B cell (primary cell): Measurements from ENCODE around the gene BCL10. TPM values are rescaled to one million over a fixed set of nuclear protein-coding genes. Genes with fewer than 3 reads are reported as not detected.

Experiments
- ATAC-seq: fragments of 200-7000 bp; cut with Tn5 transposase; one replicate; pipeline ENCODE4 v1.10.0; 2021; ENCODE audit warnings: low read depth, mild to moderate bottlenecking, moderate number of reproducible peaks, moderate library complexity
- CTCF ChIA-PET: fragments of 350-600 bp; sonication (Branson Sonifier 250); formaldehyde crosslinking; loops from one replicate; lab custom pipeline; 2021; ENCODE audit warnings: antibody characterized with exemption, inconsistent platforms; lab: Charles Lee
- POLR2A ChIA-PET: fragments of 350-600 bp; sonication (Branson Sonifier 250); formaldehyde crosslinking; loops from one replicate; lab custom pipeline; 2021; ENCODE audit warnings: antibody characterized with exemption; lab: Charles Lee
- DNase-seq: peaks from one replicate; pipeline ENCODE4 v3.0.0; 2013
- H2AFZ ChIP-seq: 2 replicates; pipeline ENCODE4 v1.6.1; 2012; ENCODE audit warnings: mild to moderate bottlenecking, low read depth, low read length; ENCODE audit not compliant: insufficient read depth, poor library complexity, severe bottlenecking
- H3K27ac ChIP-seq, 2 donors: 1 replicate in 1 of 2; 2 replicates in 1 of 2; pipeline ENCODE4 v1.5.1; 2012 to 2013; ENCODE audit warnings: low read length in 2 of 2, mild to moderate bottlenecking in 2 of 2, moderate library complexity in 1 of 2
- H3K27me3 ChIP-seq, 4 experiments: fragments of 200-600 bp in 1 of 4; sonication (generic) in 1 of 4; replicated peaks in 1 of 4; 1 replicate in 2 of 4; 2 replicates in 2 of 4; pipeline versions ENCODE4 v1.6.1 to v1.7.0; 2013 to 2016; ENCODE audit warnings: low read length in 3 of 4, mild to moderate bottlenecking in 2 of 4, mixed read lengths in 1 of 4, moderate library complexity in 1 of 4; ENCODE audit not compliant: insufficient read depth in 4 of 4, control insufficient read depth in 3 of 4; ENCODE audit errors: control extremely low read depth in 1 of 4
- H3K36me3 ChIP-seq, 2 experiments: replicated peaks in 1 of 2; 1 replicate in 1 of 2; 2 replicates in 1 of 2; pipeline versions ENCODE4 v1.6.1 to v1.7.1; 2013; ENCODE audit warnings: low read length in 1 of 2; ENCODE audit not compliant: insufficient read depth in 2 of 2, control insufficient read depth in 1 of 2; ENCODE audit errors: control extremely low read depth in 1 of 2, extremely low read depth in 1 of 2
- H3K4me1 ChIP-seq, 2 donors: fragments of 200-600 bp in 1 of 2; sonication (generic) in 1 of 2; 1 replicate in 1 of 2; 2 replicates in 1 of 2; pipeline versions ENCODE4 v1.5.1 to v1.6.1; 2013 to 2017; ENCODE audit warnings: low read length in 2 of 2; ENCODE audit not compliant: control insufficient read depth in 2 of 2, insufficient read depth in 2 of 2
- H3K4me2 ChIP-seq: replicated peaks from 2 replicates; pipeline ENCODE3; 2012; ENCODE audit warnings: mild to moderate bottlenecking, low read depth, low read length; ENCODE audit not compliant: poor library complexity, severe bottlenecking
- H3K4me3 ChIP-seq, 5 experiments: fragments of 200-600 bp in 1 of 5; sonication (generic) in 1 of 5; 1 replicate in 3 of 5; 2 replicates in 2 of 5; pipeline versions ENCODE4 v1.5.1 to v1.7.0; 2011 to 2016; ENCODE audit warnings: low read length in 4 of 5, mild to moderate bottlenecking in 4 of 5, low read depth in 2 of 5, control low read depth in 1 of 5, moderate library complexity in 1 of 5; ENCODE audit not compliant: insufficient read depth in 1 of 5; ENCODE audit errors: control extremely low read depth in 1 of 5, extremely low read depth in 1 of 5
- H3K79me2 ChIP-seq: fragments of 200-600 bp; sonication (generic); one replicate; pipeline ENCODE4 v1.6.0; 2016; ENCODE audit warnings: low read length; ENCODE audit not compliant: control insufficient read depth, insufficient read depth
- H3K9ac ChIP-seq: fragments of 200-600 bp; sonication (generic); 2 replicates; pipeline ENCODE4 v1.6.1; 2017; ENCODE audit warnings: mild to moderate bottlenecking, low read length, moderate library complexity
- H3K9me3 ChIP-seq, 3 donors: one replicate each; pipeline versions ENCODE4 v1.6.1 to v1.7.1; 2013; ENCODE audit warnings: low read length in 2 of 3; ENCODE audit not compliant: control insufficient read depth in 2 of 3, insufficient read depth in 1 of 3; ENCODE audit errors: control extremely low read depth in 1 of 3
- H4K20me1 ChIP-seq: 2 replicates; pipeline ENCODE4 v1.6.0; 2012; ENCODE audit warnings: mild to moderate bottlenecking, low read length; ENCODE audit not compliant: insufficient read depth, control insufficient read depth, poor library complexity, severe bottlenecking
- H3K27ac Mint-ChIP-seq: one replicate; pipeline ENCODE4 v1.8.0; 2021; ENCODE audit warnings: mixed read lengths
- H3K27me3 Mint-ChIP-seq: one replicate; pipeline ENCODE4 v1.8.0; 2021; ENCODE audit warnings: mixed read lengths
- H3K4me1 Mint-ChIP-seq: one replicate; pipeline ENCODE4 v1.8.0; 2021; ENCODE audit warnings: mixed read lengths
- H3K4me3 Mint-ChIP-seq: one replicate; pipeline ENCODE4 v1.8.0; 2021; ENCODE audit warnings: mixed read lengths
- H3K9me3 Mint-ChIP-seq: one replicate; pipeline ENCODE4 v1.8.0; 2022; ENCODE audit warnings: mixed read lengths; ENCODE audit not compliant: insufficient read depth
- EZH2 ChIP-seq: IDR thresholded peaks from 2 replicates; pipeline ENCODE4 v1.6.1; 2012; ENCODE audit warnings: borderline replicate concordance, low read depth, mild to moderate bottlenecking, moderate library complexity, low read length; ENCODE audit not compliant: insufficient read depth, poor library complexity, severe bottlenecking
- WGBS: methylation state at CpG from one replicate; pipeline ENCODE4 v1.1.5; 2013; ENCODE audit warnings: missing lambda C conversion rate; ENCODE audit not compliant: insufficient coverage; 5-methylcytosine and 5-hydroxymethylcytosine counted together
- intact Hi-C: fragments of 100-400 bp; cut with micrococcal nuclease; formaldehyde crosslinking; loops from one replicate; pipeline ENCODE4 v1.10.0; 2022
- polyA plus RNA-seq: library from polyadenylated mRNA; depleted of rRNA; stranded (reverse); fragments of >200 nt; gene quantifications from 2 replicates; pipeline ENCODE4 v1.2.3, GENCODE V29; 2012
- total RNA-seq, 2 donors: library from RNA; stranded (reverse); fragments of 120-200 nt in 1 of 2; gene quantifications; 1 replicate in 1 of 2; 2 replicates in 1 of 2; pipeline versions ENCODE4 v1.2.3 to v1.2.4, GENCODE V29; 2013 to 2022
- TF ChIP-seq, protein P1 (sequence below): fragments of 200-600 bp; IDR thresholded peaks from one replicate; pipeline ENCODE4 v1.8.0; 2022; ENCODE audit warnings: antibody characterized with exemption, mild to moderate bottlenecking

The BCL10 gene
- total and polyA plus RNA-seq, 2 donors (not counting 1 experiment from before 2014, with no cell fraction given) = 26.2 to 60.5 TPM

DNA sequence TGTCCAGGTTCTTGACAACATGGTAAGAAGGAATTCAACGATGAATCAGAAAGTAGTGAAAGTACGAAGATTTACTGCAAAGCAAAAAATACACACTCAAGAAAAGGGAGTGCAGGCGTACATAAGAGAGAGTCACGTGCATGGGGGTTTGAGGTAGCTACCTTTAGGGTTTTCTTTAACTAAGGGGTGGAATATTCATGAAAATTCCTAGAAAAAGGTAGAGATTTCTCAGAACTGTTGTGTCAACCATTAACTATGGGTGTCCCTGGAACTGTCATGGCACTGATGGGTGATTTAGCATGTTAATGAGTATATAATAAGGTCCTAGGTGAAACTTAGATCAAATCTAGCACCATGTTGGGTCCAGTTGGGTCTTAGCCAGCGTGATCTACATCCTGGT is 53.1 kb downstream of the BCL10 start:
- H3K4me1 ChIP-seq = no peaks in the 10 kb centered on the region
- H3K79me2 ChIP-seq = no peaks in the 10 kb centered on the region
- H3K27ac ChIP-seq = no peak overlapping the region
- no peak overlapping the region for H3K4me2 ChIP-seq
- ChIA-PET CTCF (no interaction called here), POLR2A (no interaction called here)
- Mint-ChIP-seq H3K4me3 (no peak overlapping the region), H3K27ac (no peak overlapping the region), H3K27me3 (peaks cover 27% of the 10 kb centered on the region), H3K4me1 (no peaks in the 10 kb centered on the region), H3K9me3 (no peaks in the 10 kb centered on the region)
- DNase-seq (no peak), ATAC-seq (no peak)
- TF ChIP-seq EZH2 = no peak
- TF ChIP-seq, protein P1, sequence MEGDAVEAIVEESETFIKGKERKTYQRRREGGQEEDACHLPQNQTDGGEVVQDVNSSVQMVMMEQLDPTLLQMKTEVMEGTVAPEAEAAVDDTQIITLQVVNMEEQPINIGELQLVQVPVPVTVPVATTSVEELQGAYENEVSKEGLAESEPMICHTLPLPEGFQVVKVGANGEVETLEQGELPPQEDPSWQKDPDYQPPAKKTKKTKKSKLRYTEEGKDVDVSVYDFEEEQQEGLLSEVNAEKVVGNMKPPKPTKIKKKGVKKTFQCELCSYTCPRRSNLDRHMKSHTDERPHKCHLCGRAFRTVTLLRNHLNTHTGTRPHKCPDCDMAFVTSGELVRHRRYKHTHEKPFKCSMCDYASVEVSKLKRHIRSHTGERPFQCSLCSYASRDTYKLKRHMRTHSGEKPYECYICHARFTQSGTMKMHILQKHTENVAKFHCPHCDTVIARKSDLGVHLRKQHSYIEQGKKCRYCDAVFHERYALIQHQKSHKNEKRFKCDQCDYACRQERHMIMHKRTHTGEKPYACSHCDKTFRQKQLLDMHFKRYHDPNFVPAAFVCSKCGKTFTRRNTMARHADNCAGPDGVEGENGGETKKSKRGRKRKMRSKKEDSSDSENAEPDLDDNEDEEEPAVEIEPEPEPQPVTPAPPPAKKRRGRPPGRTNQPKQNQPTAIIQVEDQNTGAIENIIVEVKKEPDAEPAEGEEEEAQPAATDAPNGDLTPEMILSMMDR = no peak
- H3K27me3 ChIP-seq = peaks cover 0 to 3% (median under 1%) of the 10 kb centered on the region in 4 experiments
- no peak overlapping the region for H3K9ac ChIP-seq
- H2AFZ ChIP-seq = no peak overlapping the region
- WGBS = 74% methylated on average over 3 of the region's 5 CpGs
- H3K4me3 ChIP-seq = no peak overlapping the region
- no peaks in the 10 kb centered on the region for H3K36me3 ChIP-seq
- no peaks in the 10 kb centered on the region for H3K9me3 ChIP-seq
- intact Hi-C loops = no loop called here
- no peaks in the 10 kb centered on the region for H4K20me1 ChIP-seq

DNA sequence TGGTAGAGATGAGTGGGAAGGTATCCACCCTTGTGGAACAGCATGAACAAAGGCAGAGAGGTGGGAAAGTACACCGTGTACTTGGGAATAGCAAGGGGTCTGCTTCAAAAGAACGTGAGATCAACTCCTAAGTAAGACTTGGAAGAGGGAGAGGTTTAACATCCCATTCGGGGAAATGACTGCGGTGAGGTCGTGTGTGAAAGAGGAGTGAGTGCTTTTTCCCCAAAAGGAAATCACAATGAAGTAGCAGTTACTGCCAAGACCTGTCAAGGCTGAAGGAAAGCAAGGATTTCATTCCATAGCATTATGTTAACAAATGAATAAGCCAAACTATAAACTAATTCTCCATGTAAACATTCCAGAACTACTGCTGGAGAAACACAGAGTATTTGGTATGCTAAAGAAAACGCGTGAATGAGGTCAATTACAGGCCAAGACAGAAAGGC is 55.7 kb downstream of the BCL10 start:
- no peak overlapping the region for H2AFZ ChIP-seq
- DNase-seq (no peak), ATAC-seq (no peak)
- peaks cover 0 to 10% (median 5%) of the 10 kb centered on the region in 4 experiments for H3K27me3 ChIP-seq
- no peaks in the 10 kb centered on the region for H3K9me3 ChIP-seq
- 88% methylated on average over 6 of the region's 7 CpGs for WGBS
- no peaks in the 10 kb centered on the region for H3K4me1 ChIP-seq
- H3K4me2 ChIP-seq = no peak overlapping the region
- CTCF ChIA-PET = interaction anchor here (1.0 kb wide), 1 partner anchor 34 kb away, joined by 3 read pairs; no protein-coding TSS in a partner anchor
- H3K9ac ChIP-seq = no peak overlapping the region
- no peaks in the 10 kb centered on the region for H3K36me3 ChIP-seq
- no peak overlapping the region for H3K27ac ChIP-seq
- no peak overlapping the region for H3K4me3 ChIP-seq
- Mint-ChIP-seq H3K4me3 (no peak overlapping the region), H3K27me3 (peaks cover 45% of the 10 kb centered on the region), H3K4me1 (no peaks in the 10 kb centered on the region), H3K9me3 (no peaks in the 10 kb centered on the region), H3K27ac (no peak overlapping the region)
- TF ChIP-seq EZH2 = no peak
- TF ChIP-seq, protein P1 = no peak
- intact Hi-C loops = no loop called here
- no peaks in the 10 kb centered on the region for H4K20me1 ChIP-seq
- POLR2A ChIA-PET = no interaction called here
- no peaks in the 10 kb centered on the region for H3K79me2 ChIP-seq
